GM23338 (cell line): Measurements from ENCODE around the gene CYSTM1. TPM values are rescaled to one million over a fixed set of nuclear protein-coding genes. Genes with fewer than 3 reads are reported as not detected.

Experiments used
- ATAC-seq: fragments of 200-7000 bp; cut with Tn5 transposase; 3 replicates; pipeline ENCODE4 v1.9.1; 2020
- DNase-seq: peaks from one replicate; pipeline ENCODE4 v3.0.0-alpha.2; 2015; ENCODE audit warnings: low spot score
- H2AFZ ChIP-seq: fragments of 200-600 bp; sonication (generic); 2 replicates; pipeline ENCODE4 v1.8.0; 2016; ENCODE audit warnings: antibody characterized with exemption, mild to moderate bottlenecking, moderate library complexity
- H3F3A ChIP-seq: fragments of 200-600 bp; sonication (generic); replicated peaks from 2 replicates; pipeline ENCODE4 v1.8.0; 2017; ENCODE audit warnings: antibody characterized with exemption, mixed run types, low read depth
- H3K27ac ChIP-seq: fragments of 200-600 bp; sonication (generic); 2 replicates; pipeline ENCODE4 v1.6.1; 2016; ENCODE audit warnings: low read depth
- H3K27me3 ChIP-seq: fragments of 200-600 bp; sonication (generic); 2 replicates; pipeline ENCODE4 v1.8.0; 2016; ENCODE audit warnings: mild to moderate bottlenecking, mixed run types, moderate library complexity; ENCODE audit not compliant: insufficient read depth
- H3K36me3 ChIP-seq: fragments of 200-600 bp; sonication (generic); 2 replicates; pipeline ENCODE4 v1.8.0; 2016; ENCODE audit warnings: mild to moderate bottlenecking; ENCODE audit not compliant: insufficient read depth
- H3K4me1 ChIP-seq: fragments of 200-600 bp; sonication (generic); 2 replicates; pipeline ENCODE4 v1.8.0; 2016; ENCODE audit warnings: mild to moderate bottlenecking, moderate library complexity; ENCODE audit not compliant: insufficient read depth
- H3K4me2 ChIP-seq: fragments of 200-600 bp; sonication (generic); 2 replicates; pipeline ENCODE4 v1.7.1; 2017; ENCODE audit warnings: mixed run types
- H3K4me3 ChIP-seq: fragments of 200-600 bp; sonication (generic); 2 replicates; pipeline ENCODE4 v1.6.1; 2016; ENCODE audit warnings: mixed run types
- H3K79me2 ChIP-seq: fragments of 200-600 bp; sonication (generic); replicated peaks from 2 replicates; pipeline ENCODE4 v1.8.0; 2017; ENCODE audit warnings: mild to moderate bottlenecking; ENCODE audit not compliant: insufficient read depth
- H3K9me2 ChIP-seq: fragments of 200-600 bp; sonication (generic); 2 replicates; pipeline ENCODE4 v1.8.0; 2017; ENCODE audit not compliant: insufficient read depth
- H4K20me1 ChIP-seq: fragments of 200-600 bp; sonication (generic); replicated peaks from 2 replicates; pipeline ENCODE4 v1.8.0; 2017; ENCODE audit warnings: mild to moderate bottlenecking; ENCODE audit not compliant: insufficient read depth
- H3K27ac Mint-ChIP-seq: 2 replicates; pipeline ENCODE4 v1.8.0; 2020; ENCODE audit warnings: inconsistent platforms, mild to moderate bottlenecking, moderate library complexity, mixed read lengths
- H3K27me3 Mint-ChIP-seq: 3 replicates; pipeline ENCODE4 v1.8.0; 2022; ENCODE audit warnings: low read depth, mild to moderate bottlenecking, moderate library complexity, mixed read lengths, inconsistent platforms; ENCODE audit not compliant: insufficient read depth, poor library complexity
- H3K36me3 Mint-ChIP-seq: 3 replicates; pipeline ENCODE4 v1.8.0; 2021; ENCODE audit warnings: low read depth, mild to moderate bottlenecking, inconsistent platforms, moderate library complexity, mixed read lengths
- H3K4me1 Mint-ChIP-seq: 3 replicates; pipeline ENCODE4 v1.8.0; 2020; ENCODE audit warnings: mild to moderate bottlenecking, inconsistent platforms, mixed read lengths
- H3K4me3 Mint-ChIP-seq: 3 replicates; pipeline ENCODE4 v1.8.0; 2021; ENCODE audit warnings: moderate library complexity, mild to moderate bottlenecking, inconsistent platforms, mixed read lengths
- H3K9me3 Mint-ChIP-seq: 3 replicates; pipeline ENCODE4 v1.8.0; 2020; ENCODE audit warnings: moderate library complexity, mild to moderate bottlenecking, inconsistent platforms, mixed read lengths
- EZH2 ChIP-seq: fragments of 200-600 bp; sonication (generic); IDR thresholded peaks from one replicate; pipeline ENCODE4 v1.8.0; 2017; ENCODE audit warnings: antibody characterized with exemption, mild to moderate bottlenecking, low read depth; ENCODE audit not compliant: unreplicated experiment
- JUNB ChIP-seq: IDR thresholded peaks from one replicate; pipeline ENCODE4 v1.6.1; 2016; ENCODE audit warnings: antibody characterized with exemption; ENCODE audit not compliant: unreplicated experiment
- NANOG ChIP-seq: IDR thresholded peaks from 2 replicates; pipeline ENCODE4 v1.6.1; 2016; ENCODE audit warnings: antibody characterized with exemption, borderline replicate concordance
- POLR2AphosphoS5 ChIP-seq: IDR thresholded peaks from 2 replicates; pipeline ENCODE4 v1.6.1; 2016; ENCODE audit warnings: antibody characterized with exemption, low read depth
- polyA plus RNA-seq: library from polyadenylated mRNA; unstranded; fragments of >200 nt; fragmentation: Nextera tagmentation; extraction: Ambion mirVana; gene quantifications from 2 replicates; pipeline ENCODE4 v1.2.1, GENCODE V29; 2016
- total RNA-seq: library from RNA; depleted of rRNA; stranded (reverse); fragments of >200 nt; shearing (Covaris generic); gene quantifications from 2 replicates; pipeline ENCODE4 v1.2.3, GENCODE V29; 2014
- TF ChIP-seq, protein P1 (sequence below): fragments of 250-450 bp; sonication (Bioruptor Pico); IDR thresholded peaks from 2 replicates; pipeline ENCODE4 v1.5.0; 2020; ENCODE audit warnings: mild to moderate bottlenecking, moderate library complexity
- TF ChIP-seq, protein P2 (sequence below): IDR thresholded peaks from one replicate; pipeline ENCODE4 v1.6.1; 2018; ENCODE audit warnings: antibody characterized with exemption; ENCODE audit not compliant: unreplicated experiment
- TF ChIP-seq, protein P3 (sequence below), 2 experiments: fragments of 200-600 bp in 1 of 2; sonication (generic) in 1 of 2; conservative IDR thresholded peaks; 2 replicates each; pipeline versions ENCODE4 v1.5.1 to v1.6.1; 2016 to 2017; ENCODE audit warnings: antibody characterized with exemption in 2 of 2, low read depth in 2 of 2, mild to moderate bottlenecking in 2 of 2, moderate library complexity in 1 of 2

The CYSTM1 gene
- total and polyA plus RNA-seq, 2 experiments from 2014 or later = 14.4 to 46.0 TPM

DNA sequence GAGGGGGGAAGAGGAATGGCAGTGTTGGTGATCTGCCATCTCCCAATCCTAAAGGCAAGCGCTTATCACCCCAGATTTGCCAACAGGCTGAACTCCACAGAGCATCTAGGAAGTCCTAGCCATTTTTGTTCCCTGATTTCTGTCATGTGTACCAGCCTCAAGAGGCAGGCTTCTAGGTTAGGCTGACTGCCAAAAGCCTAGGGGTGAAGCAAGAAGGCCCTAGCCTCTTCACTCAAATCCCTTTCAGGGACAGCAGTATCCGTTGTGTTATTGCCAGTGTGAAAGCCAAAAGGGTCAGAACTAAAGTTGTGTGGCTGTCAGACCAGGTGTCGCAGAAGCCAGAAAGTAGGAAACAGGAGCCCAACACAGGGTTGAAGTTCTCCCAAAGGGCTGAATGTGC is 34.6 kb upstream of the CYSTM1 start (continued):
- TF ChIP-seq, protein P1, sequence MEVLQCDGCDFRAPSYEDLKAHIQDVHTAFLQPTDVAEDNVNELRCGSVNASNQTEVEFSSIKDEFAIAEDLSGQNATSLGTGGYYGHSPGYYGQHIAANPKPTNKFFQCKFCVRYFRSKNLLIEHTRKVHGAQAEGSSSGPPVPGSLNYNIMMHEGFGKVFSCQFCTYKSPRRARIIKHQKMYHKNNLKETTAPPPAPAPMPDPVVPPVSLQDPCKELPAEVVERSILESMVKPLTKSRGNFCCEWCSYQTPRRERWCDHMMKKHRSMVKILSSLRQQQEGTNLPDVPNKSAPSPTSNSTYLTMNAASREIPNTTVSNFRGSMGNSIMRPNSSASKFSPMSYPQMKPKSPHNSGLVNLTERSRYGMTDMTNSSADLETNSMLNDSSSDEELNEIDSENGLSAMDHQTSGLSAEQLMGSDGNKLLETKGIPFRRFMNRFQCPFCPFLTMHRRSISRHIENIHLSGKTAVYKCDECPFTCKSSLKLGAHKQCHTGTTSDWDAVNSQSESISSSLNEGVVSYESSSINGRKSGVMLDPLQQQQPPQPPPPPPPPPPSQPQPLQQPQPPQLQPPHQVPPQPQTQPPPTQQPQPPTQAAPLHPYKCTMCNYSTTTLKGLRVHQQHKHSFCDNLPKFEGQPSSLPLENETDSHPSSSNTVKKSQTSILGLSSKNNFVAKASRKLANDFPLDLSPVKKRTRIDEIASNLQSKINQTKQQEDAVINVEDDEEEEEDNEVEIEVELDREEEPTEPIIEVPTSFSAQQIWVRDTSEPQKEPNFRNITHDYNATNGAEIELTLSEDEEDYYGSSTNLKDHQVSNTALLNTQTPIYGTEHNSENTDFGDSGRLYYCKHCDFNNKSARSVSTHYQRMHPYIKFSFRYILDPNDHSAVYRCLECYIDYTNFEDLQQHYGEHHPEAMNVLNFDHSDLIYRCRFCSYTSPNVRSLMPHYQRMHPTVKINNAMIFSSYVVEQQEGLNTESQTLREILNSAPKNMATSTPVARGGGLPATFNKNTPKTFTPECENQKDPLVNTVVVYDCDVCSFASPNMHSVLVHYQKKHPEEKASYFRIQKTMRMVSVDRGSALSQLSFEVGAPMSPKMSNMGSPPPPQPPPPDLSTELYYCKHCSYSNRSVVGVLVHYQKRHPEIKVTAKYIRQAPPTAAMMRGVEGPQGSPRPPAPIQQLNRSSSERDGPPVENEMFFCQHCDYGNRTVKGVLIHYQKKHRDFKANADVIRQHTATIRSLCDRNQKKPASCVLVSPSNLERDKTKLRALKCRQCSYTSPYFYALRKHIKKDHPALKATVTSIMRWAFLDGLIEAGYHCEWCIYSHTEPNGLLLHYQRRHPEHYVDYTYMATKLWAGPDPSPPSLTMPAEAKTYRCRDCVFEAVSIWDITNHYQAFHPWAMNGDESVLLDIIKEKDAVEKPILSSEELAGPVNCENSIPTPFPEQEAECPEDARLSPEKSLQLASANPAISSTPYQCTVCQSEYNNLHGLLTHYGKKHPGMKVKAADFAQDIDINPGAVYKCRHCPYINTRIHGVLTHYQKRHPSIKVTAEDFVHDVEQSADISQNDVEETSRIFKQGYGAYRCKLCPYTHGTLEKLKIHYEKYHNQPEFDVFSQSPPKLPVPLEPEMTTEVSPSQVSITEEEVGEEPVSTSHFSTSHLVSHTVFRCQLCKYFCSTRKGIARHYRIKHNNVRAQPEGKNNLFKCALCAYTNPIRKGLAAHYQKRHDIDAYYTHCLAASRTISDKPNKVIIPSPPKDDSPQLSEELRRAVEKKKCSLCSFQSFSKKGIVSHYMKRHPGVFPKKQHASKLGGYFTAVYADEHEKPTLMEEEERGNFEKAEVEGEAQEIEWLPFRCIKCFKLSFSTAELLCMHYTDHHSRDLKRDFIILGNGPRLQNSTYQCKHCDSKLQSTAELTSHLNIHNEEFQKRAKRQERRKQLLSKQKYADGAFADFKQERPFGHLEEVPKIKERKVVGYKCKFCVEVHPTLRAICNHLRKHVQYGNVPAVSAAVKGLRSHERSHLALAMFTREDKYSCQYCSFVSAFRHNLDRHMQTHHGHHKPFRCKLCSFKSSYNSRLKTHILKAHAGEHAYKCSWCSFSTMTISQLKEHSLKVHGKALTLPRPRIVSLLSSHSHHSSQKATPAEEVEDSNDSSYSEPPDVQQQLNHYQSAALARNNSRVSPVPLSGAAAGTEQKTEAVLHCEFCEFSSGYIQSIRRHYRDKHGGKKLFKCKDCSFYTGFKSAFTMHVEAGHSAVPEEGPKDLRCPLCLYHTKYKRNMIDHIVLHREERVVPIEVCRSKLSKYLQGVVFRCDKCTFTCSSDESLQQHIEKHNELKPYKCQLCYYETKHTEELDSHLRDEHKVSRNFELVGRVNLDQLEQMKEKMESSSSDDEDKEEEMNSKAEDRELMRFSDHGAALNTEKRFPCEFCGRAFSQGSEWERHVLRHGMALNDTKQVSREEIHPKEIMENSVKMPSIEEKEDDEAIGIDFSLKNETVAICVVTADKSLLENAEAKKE (CRISPR knock-in tag) = no peak
- no peak for TF ChIP-seq NANOG
- no peak for TF ChIP-seq POLR2AphosphoS5

DNA sequence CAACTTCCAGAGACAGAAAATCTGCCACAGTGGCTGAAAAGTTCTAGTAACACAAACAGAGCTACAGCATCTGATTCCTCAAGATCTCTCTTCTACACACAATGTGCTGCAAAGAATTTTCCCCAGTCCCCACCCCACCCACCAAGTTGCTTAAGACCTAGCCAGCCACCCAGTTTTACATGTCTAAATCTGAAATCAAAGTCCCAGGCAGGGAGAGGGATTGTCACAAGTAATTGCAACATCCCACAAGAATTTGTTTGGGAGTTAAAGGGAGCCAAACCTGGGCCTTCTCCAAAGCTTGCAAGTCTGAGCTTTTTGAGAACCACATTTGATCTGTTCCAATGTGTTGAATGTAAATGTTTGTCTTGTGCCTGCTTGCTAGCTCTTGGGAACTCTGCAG is 33.7 kb upstream of the CYSTM1 start:
- Mint-ChIP-seq H3K27me3 (peaks cover 19% of the 10 kb centered on the region), H3K9me3 (no peaks in the 10 kb centered on the region)
- ATAC-seq = no peak

DNA sequence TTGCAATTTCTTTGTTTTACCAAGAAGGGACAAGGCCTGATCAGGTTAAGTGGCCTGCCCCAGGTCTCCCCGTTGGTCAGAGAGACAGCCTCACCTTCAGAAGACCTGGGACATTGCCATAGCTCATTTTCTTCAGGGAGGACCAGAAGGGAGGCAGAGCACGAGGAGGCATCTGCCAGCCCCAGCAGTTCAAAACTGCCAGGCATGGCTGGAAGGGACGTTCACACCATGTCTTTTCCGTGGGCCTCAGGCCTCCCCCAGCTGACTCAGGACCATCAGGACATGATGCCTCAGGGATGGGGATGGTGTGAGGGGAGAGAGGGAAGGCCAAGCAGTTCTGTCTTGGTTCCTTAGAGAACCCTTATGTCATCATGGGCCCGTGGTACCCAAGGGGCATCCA is 32.7 kb upstream of the CYSTM1 start:
- H3K4me1 Mint-ChIP-seq = peaks cover 8% of the 10 kb centered on the region
- Histone ChIP-seq H3K9me2 (no peaks in the 10 kb centered on the region), H3K79me2 (no peaks in the 10 kb centered on the region), H3K4me1 (no peaks in the 10 kb centered on the region; the same call in 1 of the 2 replicates), H3K4me3 (no peak overlapping the region), H2AFZ (no peak overlapping the region), H3K4me2 (no peak overlapping the region), H3K36me3 (no peaks in the 10 kb centered on the region; the same call in 1 of the 2 replicates), H4K20me1 (0 out of 2 replicates have a peak, but pooled peaks cover 3% of the 10 kb centered on the region), H3K27ac (no peak overlapping the region), H3F3A (no peaks in the 10 kb centered on the region), H3K27me3 (peaks cover 29% of the 10 kb centered on the region)
- H3K27ac Mint-ChIP-seq = no peak overlapping the region
- peaks cover 29% of the 10 kb centered on the region for H3K27me3 Mint-ChIP-seq
- ATAC-seq (no peak), DNase-seq (no peak)
- TF ChIP-seq, protein P2, sequence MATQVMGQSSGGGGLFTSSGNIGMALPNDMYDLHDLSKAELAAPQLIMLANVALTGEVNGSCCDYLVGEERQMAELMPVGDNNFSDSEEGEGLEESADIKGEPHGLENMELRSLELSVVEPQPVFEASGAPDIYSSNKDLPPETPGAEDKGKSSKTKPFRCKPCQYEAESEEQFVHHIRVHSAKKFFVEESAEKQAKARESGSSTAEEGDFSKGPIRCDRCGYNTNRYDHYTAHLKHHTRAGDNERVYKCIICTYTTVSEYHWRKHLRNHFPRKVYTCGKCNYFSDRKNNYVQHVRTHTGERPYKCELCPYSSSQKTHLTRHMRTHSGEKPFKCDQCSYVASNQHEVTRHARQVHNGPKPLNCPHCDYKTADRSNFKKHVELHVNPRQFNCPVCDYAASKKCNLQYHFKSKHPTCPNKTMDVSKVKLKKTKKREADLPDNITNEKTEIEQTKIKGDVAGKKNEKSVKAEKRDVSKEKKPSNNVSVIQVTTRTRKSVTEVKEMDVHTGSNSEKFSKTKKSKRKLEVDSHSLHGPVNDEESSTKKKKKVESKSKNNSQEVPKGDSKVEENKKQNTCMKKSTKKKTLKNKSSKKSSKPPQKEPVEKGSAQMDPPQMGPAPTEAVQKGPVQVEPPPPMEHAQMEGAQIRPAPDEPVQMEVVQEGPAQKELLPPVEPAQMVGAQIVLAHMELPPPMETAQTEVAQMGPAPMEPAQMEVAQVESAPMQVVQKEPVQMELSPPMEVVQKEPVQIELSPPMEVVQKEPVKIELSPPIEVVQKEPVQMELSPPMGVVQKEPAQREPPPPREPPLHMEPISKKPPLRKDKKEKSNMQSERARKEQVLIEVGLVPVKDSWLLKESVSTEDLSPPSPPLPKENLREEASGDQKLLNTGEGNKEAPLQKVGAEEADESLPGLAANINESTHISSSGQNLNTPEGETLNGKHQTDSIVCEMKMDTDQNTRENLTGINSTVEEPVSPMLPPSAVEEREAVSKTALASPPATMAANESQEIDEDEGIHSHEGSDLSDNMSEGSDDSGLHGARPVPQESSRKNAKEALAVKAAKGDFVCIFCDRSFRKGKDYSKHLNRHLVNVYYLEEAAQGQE = no peak
- TF ChIP-seq JUNB = no peak
- TF ChIP-seq, protein P3, sequence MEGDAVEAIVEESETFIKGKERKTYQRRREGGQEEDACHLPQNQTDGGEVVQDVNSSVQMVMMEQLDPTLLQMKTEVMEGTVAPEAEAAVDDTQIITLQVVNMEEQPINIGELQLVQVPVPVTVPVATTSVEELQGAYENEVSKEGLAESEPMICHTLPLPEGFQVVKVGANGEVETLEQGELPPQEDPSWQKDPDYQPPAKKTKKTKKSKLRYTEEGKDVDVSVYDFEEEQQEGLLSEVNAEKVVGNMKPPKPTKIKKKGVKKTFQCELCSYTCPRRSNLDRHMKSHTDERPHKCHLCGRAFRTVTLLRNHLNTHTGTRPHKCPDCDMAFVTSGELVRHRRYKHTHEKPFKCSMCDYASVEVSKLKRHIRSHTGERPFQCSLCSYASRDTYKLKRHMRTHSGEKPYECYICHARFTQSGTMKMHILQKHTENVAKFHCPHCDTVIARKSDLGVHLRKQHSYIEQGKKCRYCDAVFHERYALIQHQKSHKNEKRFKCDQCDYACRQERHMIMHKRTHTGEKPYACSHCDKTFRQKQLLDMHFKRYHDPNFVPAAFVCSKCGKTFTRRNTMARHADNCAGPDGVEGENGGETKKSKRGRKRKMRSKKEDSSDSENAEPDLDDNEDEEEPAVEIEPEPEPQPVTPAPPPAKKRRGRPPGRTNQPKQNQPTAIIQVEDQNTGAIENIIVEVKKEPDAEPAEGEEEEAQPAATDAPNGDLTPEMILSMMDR (conservative IDR thresholded peaks at IDR 0.05; ENCODE audit: low read depth in 2 of 2) = no peak
- no peaks in the 10 kb centered on the region for H3K9me3 Mint-ChIP-seq
- H3K4me3 Mint-ChIP-seq = no peak overlapping the region
- no peaks in the 10 kb centered on the region for H3K36me3 Mint-ChIP-seq

More for the DNA sequence above, 33.7 kb upstream of the CYSTM1 start:
- Histone ChIP-seq H3K4me2 (no peak overlapping the region), H3K27ac (no peak overlapping the region), H3K4me1 (no peaks in the 10 kb centered on the region; the same call in 1 of the 2 replicates), H3K4me3 (no peak overlapping the region), H2AFZ (no peak overlapping the region), H4K20me1 (0 out of 2 replicates have a peak, but pooled peaks cover 3% of the 10 kb centered on the region), H3K27me3 (peaks cover 19% of the 10 kb centered on the region), H3K36me3 (no peaks in the 10 kb centered on the region), H3K9me2 (no peaks in the 10 kb centered on the region), H3F3A (no peaks in the 10 kb centered on the region), H3K79me2 (no peaks in the 10 kb centered on the region)
- no peak for DNase-seq
- TF ChIP-seq EZH2 = no peak
- H3K27ac Mint-ChIP-seq = no peak overlapping the region
- H3K4me1 Mint-ChIP-seq = peaks cover 5% of the 10 kb centered on the region; the same call in 2 of the 3 replicates
- no peaks in the 10 kb centered on the region for H3K36me3 Mint-ChIP-seq
- no peak overlapping the region for H3K4me3 Mint-ChIP-seq
